ENCODE data around the gene SCFD2.

SCFD2 gene

GRCh38 chr4:53171797-53172196 is 194.1 kb downstream of the SCFD2 start:
- DNase-seq (ENCODE audit: low read depth in 1 of 2, low spot score in 1 of 2) = no peak
- Histone ChIP-seq H3K27ac (replicated peaks) (no peak overlapping the region), H3K27me3 (ENCODE audit: insufficient read depth, poor library complexity, severe bottlenecking) (no peaks in the 10 kb centered on the region), H3K4me3 (replicated peaks; ENCODE audit: insufficient read depth, low read length) (no peak overlapping the region)
- TF ChIP-seq GABPA (IDR thresholded peaks at IDR 0.05; ENCODE audit: low read depth) (no peak), POLR2AphosphoS5 (IDR thresholded peaks at IDR 0.05; ENCODE audit: low read depth) (no peak), SPI1 (IDR thresholded peaks at IDR 0.05; ENCODE audit: borderline replicate concordance, low read depth) (no peak), REST (IDR thresholded peaks at IDR 0.05; ENCODE audit: insufficient replicate concordance, low read depth) (no peak)
- TF ChIP-seq, protein P1, sequence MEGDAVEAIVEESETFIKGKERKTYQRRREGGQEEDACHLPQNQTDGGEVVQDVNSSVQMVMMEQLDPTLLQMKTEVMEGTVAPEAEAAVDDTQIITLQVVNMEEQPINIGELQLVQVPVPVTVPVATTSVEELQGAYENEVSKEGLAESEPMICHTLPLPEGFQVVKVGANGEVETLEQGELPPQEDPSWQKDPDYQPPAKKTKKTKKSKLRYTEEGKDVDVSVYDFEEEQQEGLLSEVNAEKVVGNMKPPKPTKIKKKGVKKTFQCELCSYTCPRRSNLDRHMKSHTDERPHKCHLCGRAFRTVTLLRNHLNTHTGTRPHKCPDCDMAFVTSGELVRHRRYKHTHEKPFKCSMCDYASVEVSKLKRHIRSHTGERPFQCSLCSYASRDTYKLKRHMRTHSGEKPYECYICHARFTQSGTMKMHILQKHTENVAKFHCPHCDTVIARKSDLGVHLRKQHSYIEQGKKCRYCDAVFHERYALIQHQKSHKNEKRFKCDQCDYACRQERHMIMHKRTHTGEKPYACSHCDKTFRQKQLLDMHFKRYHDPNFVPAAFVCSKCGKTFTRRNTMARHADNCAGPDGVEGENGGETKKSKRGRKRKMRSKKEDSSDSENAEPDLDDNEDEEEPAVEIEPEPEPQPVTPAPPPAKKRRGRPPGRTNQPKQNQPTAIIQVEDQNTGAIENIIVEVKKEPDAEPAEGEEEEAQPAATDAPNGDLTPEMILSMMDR (IDR thresholded peaks at IDR 0.05; ENCODE audit: insufficient read depth, low read length) = no peak

DNA sequence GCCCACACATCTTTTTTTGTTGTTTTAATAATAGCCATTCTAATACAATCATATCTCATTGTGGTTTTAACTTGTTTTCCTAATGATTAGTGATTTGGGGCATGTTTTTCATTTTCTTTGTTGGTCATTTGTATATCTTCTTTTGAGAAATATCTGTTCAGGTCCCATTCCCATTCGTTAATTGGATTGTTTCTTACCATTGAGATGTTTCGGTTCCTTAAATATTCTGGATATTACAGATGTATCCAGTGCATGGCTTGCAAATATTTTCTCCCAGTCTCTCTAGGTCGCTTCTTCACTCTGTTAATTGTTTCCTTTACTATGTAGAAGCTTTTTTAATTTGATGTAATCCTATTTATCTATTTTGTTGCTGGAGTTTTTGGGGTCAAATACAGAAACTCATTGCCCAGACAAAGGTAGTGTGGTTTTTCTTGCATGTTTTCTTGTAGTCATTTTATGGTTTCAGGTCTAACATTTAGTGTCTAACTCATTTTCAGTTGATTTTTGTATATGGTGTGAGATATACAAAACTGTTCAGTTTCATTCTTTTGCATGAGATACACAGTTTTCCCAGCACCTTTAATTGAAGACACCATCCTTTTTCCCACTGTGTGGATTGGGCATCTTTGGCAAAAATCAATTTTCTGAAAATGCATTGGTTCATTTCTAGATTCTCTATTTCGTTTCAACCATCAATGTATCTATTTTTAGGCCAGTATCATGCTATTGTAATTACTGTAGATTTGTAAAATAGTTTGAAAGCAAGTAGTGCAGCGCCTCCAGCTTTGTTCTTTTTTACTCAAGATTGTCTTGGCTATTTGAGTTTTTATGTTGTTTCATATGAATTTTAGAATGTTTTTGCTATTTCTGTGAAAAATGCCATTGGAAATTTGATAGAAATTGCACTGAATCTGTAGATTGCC is 195.9 kb downstream of the SCFD2 start:
- no peaks in the 10 kb centered on the region for H3K27me3 ChIP-seq (ENCODE audit: insufficient read depth, poor library complexity, severe bottlenecking)
- no peak overlapping the region for H3K4me3 ChIP-seq (replicated peaks; ENCODE audit: insufficient read depth, low read length)
- TF ChIP-seq, protein P1 (IDR thresholded peaks at IDR 0.05; ENCODE audit: insufficient read depth, low read length) = no peak
- no peak for TF ChIP-seq POLR2AphosphoS5 (IDR thresholded peaks at IDR 0.05; ENCODE audit: low read depth)
- TF ChIP-seq REST (IDR thresholded peaks at IDR 0.05; ENCODE audit: insufficient replicate concordance, low read depth) = no peak
- TF ChIP-seq SPI1 (IDR thresholded peaks at IDR 0.05; ENCODE audit: borderline replicate concordance, low read depth) = no peak
- no peak for DNase-seq (ENCODE audit: low read depth in 1 of 2, low spot score in 1 of 2)
- no peak overlapping the region for H3K27ac ChIP-seq (replicated peaks)

DNA sequence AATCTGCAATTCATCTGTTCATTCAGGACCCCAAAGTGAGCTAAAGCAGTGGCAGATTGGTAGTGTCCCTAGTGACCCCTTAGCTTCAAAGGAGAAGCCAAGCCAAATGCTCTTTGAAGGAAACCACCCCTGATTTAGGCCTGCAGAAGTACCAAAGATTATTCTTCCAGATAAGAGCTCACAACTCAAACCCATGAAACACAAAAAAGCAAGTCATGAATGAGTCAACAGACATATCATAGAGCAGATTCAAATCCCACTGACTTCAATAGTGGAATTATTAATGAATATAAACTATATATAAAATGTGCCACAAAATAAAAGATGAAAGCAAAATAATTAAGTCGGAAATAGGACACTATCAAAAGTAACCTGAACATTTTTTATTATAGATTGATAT is 197.6 kb downstream of the SCFD2 start:
- no peak for DNase-seq (ENCODE audit: low read depth in 1 of 2, low spot score in 1 of 2)
- no peak for TF ChIP-seq REST (IDR thresholded peaks at IDR 0.05; ENCODE audit: insufficient replicate concordance, low read depth)
- TF ChIP-seq, protein P1 (IDR thresholded peaks at IDR 0.05; ENCODE audit: insufficient read depth, low read length) = no peak
- Histone ChIP-seq H3K4me3 (replicated peaks; ENCODE audit: insufficient read depth, low read length) (no peak overlapping the region), H3K27ac (replicated peaks) (no peak overlapping the region), H3K27me3 (ENCODE audit: insufficient read depth, poor library complexity, severe bottlenecking) (no peaks in the 10 kb centered on the region)

Data from HL-60 (cell line).